ENCODE measurements around the gene GIMAP5. TPM values are rescaled to one million over a fixed set of nuclear protein-coding genes. Genes with fewer than 3 reads are reported as not detected.
A peak's percentile ranks its signal among the peaks of the same experiment; 100 is the strongest.

The GIMAP5 gene
- total and polyA plus RNA-seq, 2 of the 13 experiments (the other 11 are each of a cell fraction or from before 2014, with no cell fraction given), result not detected

DNA sequence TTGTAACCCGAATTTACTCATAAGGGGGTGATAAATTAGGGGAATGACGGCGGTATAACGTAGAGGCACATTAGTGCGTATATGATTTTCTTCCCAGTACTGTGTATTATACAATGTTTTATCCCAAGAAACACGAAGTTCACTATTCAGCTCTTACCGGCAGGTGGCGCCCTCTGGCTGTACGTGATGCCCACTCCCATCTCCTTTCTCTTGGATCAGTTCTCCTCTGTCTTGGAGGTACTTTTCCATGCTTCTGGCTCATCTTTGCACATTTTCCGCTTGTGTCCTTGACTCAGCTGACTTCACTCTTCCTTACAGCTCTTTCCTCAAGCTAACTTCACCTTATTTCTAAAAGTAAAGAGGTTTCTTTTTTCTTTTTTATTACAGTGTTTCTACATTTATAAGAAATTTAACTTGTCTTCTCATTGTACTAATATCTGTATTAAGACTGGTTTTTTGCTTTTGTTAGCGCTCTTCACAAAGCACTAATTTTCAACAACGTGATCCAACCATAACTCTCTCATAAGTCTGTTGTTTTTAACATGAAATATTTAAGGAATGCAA, 41.6 kb downstream of the GIMAP5 start (continued):
- TF ChIP-seq ZNF10 (CRISPR knock-in tag; IDR thresholded peaks at IDR 0.05; ENCODE audit: borderline replicate concordance, low read depth) (no peak), ZFP1 (CRISPR knock-in tag; IDR thresholded peaks at IDR 0.05) (no peak), RXRA (CRISPR knock-in tag; IDR thresholded peaks at IDR 0.05) (no peak), ZNF777 (CRISPR knock-in tag; IDR thresholded peaks at IDR 0.05) (no peak), ZSCAN31 (CRISPR knock-in tag; IDR thresholded peaks at IDR 0.05; ENCODE audit: low read depth) (no peak), ZNF619 (CRISPR knock-in tag; IDR thresholded peaks at IDR 0.05) (no peak)
- TF ChIP-seq, protein P1, sequence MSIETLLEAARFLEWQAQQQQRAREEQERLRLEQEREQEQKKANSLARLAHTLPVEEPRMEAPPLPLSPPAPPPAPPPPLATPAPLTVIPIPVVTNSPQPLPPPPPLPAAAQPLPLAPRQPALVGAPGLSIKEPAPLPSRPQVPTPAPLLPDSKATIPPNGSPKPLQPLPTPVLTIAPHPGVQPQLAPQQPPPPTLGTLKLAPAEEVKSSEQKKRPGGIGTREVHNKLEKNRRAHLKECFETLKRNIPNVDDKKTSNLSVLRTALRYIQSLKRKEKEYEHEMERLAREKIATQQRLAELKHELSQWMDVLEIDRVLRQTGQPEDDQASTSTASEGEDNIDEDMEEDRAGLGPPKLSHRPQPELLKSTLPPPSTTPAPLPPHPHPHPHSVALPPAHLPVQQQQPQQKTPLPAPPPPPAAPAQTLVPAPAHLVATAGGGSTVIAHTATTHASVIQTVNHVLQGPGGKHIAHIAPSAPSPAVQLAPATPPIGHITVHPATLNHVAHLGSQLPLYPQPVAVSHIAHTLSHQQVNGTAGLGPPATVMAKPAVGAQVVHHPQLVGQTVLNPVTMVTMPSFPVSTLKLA (IDR thresholded peaks at IDR 0.05), result no peak
- TF ChIP-seq, protein P2, sequence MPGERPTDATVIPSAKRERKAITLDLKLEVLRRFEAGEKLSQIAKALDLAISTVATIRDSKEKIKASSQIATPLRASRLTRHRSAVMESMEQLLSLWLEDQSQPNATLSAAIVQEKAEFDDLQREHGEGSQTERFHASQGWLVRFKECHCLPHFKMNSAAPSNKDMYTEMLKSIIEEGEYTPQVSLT (CRISPR knock-in tag; IDR thresholded peaks at IDR 0.05; ENCODE audit: borderline replicate concordance, low read depth), result no peak
- TF ChIP-seq, protein P3, sequence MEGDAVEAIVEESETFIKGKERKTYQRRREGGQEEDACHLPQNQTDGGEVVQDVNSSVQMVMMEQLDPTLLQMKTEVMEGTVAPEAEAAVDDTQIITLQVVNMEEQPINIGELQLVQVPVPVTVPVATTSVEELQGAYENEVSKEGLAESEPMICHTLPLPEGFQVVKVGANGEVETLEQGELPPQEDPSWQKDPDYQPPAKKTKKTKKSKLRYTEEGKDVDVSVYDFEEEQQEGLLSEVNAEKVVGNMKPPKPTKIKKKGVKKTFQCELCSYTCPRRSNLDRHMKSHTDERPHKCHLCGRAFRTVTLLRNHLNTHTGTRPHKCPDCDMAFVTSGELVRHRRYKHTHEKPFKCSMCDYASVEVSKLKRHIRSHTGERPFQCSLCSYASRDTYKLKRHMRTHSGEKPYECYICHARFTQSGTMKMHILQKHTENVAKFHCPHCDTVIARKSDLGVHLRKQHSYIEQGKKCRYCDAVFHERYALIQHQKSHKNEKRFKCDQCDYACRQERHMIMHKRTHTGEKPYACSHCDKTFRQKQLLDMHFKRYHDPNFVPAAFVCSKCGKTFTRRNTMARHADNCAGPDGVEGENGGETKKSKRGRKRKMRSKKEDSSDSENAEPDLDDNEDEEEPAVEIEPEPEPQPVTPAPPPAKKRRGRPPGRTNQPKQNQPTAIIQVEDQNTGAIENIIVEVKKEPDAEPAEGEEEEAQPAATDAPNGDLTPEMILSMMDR (CRISPR knock-in tag; IDR thresholded peaks at IDR 0.05), result peak; percentile 90

DNA sequence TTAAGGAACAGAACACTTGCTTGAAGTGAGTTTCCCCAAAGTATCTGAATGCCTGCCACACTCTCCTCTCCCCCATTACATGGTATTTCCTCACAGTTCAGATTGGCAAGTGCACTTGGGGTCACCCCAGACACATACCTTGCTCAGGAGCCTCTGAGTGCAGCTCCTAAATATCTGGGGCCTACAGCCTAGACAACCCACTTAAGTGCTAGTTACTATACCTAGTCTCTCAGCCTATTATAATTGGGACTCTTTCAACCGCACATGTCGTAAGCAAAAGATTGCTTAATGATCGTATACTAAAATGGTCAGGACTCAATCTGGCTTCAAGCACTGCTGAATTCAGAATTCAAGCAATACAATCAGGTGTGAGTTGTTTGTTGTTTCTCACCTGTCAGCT, 43.1 kb downstream of the GIMAP5 start:
- no peaks in the 10 kb centered on the region for H3K36me3 ChIP-seq (replicated peaks in 1 of 2; ENCODE audit: control insufficient read depth in 1 of 2, insufficient read depth in 2 of 2, low read length in 2 of 2)
- DNase-seq (ENCODE audit: low spot score), result no peak
- no peak for ATAC-seq
- no peaks in the 10 kb centered on the region for H3K9me3 ChIP-seq (ENCODE audit: low read length)
- BruUV-seq (replicated peaks), result no TSS peak
- H3K9ac ChIP-seq (ENCODE audit: insufficient read depth, low read depth, low read length), result no peak overlapping the region
- no peak overlapping the region for H3K27ac ChIP-seq (ENCODE audit: extremely low read length, insufficient read depth, low read length)
- CTCF ChIA-PET (ENCODE audit: low intra/inter-chr PET ratio, low total read pairs), result interaction anchor here (3.4 kb wide), 1 partner anchor 96 kb away, joined by 24 read pairs; no protein-coding TSS in a partner anchor
- 63% methylated on average over 3 of the region's 3 CpGs for WGBS (ENCODE audit: low lambda C conversion rate)
- H4K20me1 ChIP-seq (ENCODE audit: insufficient read depth, low read length), result no peaks in the 10 kb centered on the region
- peaks cover 0 to 4% of the 10 kb centered on the region in 2 experiments; a peak in 1 of 5 replicates for H3K27me3 ChIP-seq (ENCODE audit: control insufficient read depth in 1 of 2, insufficient read depth in 2 of 2, low read length in 2 of 2)
- no peak overlapping the region for H3K4me3 ChIP-seq (replicated peaks in 1 of 3; ENCODE audit: insufficient read depth in 1 of 3, low read depth in 2 of 3, low read length in 3 of 3)
- no peak overlapping the region for H2AFZ ChIP-seq (ENCODE audit: low read length)
- peaks cover 39% of the 10 kb centered on the region for H3K4me1 ChIP-seq (ENCODE audit: insufficient read depth, low read length)
- no peaks in the 10 kb centered on the region for H3K79me2 ChIP-seq (ENCODE audit: insufficient read depth, low read length)
- intact Hi-C loops (cut with micrococcal nuclease; ENCODE audit: unreplicated experiment) (loop anchor here (5.0 kb wide), 1 partner anchor 82 kb away; no protein-coding TSS in a partner anchor), in situ Hi-C loops (cut with HindIII; ENCODE audit: extremely low pct_ligation_motif_present, low pct_unique_long_range_greater_than_20kb) (no loop called here)
- H3K4me2 ChIP-seq (ENCODE audit: low read depth, low read length), result no peak overlapping the region
- POLR2A ChIA-PET, result no interaction called here
- FAIRE-seq, result no peak
- no peak for TF ChIP-seq ZNF614 (CRISPR knock-in tag; IDR thresholded peaks at IDR 0.05; ENCODE audit: borderline replicate concordance)
- no peak for TF ChIP-seq ZNF12 (CRISPR knock-in tag; IDR thresholded peaks at IDR 0.05)
- no peak for TF ChIP-seq SMYD3 (CRISPR knock-in tag; IDR thresholded peaks at IDR 0.05)
- no peak for TF ChIP-seq KDM2A (CRISPR knock-in tag; IDR thresholded peaks at IDR 0.05; ENCODE audit: borderline replicate concordance, low read depth)
- TF ChIP-seq ARID2 (CRISPR knock-in tag; IDR thresholded peaks at IDR 0.05; ENCODE audit: borderline replicate concordance), result no peak
- no peak for TF ChIP-seq ISL2 (CRISPR knock-in tag; IDR thresholded peaks at IDR 0.05)
- no peak for TF ChIP-seq POLR2A (IDR thresholded peaks at IDR 0.05; ENCODE audit: insufficient read depth in 1 of 2, low read depth in 2 of 2, low read length in 2 of 2)
- no peak for TF ChIP-seq SP4 (CRISPR knock-in tag; IDR thresholded peaks at IDR 0.05)
- TF ChIP-seq FIP1L1 (IDR thresholded peaks at IDR 0.05; ENCODE audit: borderline replicate concordance, insufficient read depth, low read depth, low read length), result no peak
- no peak for TF ChIP-seq ZNF256 (CRISPR knock-in tag; conservative IDR thresholded peaks at IDR 0.05)
